ENCODE results near the gene AKAP13.
"Not testable (repeated sequence)": the region's sequence is repeated elsewhere in the genome, so short reads cannot be mapped to it uniquely, and the experiment has no call there.

AKAP13 gene

GRCh38 chr15:85430406-85431204 lies 50.2 kb downstream of the AKAP13 start:
- DNase-seq = no peak
- intact Hi-C loops (cut with DNase I) = no loop called here

GRCh38 chr15:85439996-85440395 lies 59.6 kb downstream of the AKAP13 start:
- intact Hi-C loops (cut with DNase I) = no loop called here
- no peak for DNase-seq

GRCh38 chr15:85440451-85440850 lies 60.0 kb downstream of the AKAP13 start:
- no peak for DNase-seq
- intact Hi-C loops (cut with DNase I) = no loop called here

- DNase-seq; intact Hi-C loops (cut with DNase I): not testable (repeated sequence)
Observed at GRCh38 chr15:85441854-85442253, 61.5 kb downstream of the AKAP13 start.

GRCh38 chr15:85443046-85443445 lies 62.6 kb downstream of the AKAP13 start:
- intact Hi-C loops (cut with DNase I) = no loop called here

GRCh38 chr15:85443593-85444087 lies 63.2 kb downstream of the AKAP13 start:
- no peak for DNase-seq
- intact Hi-C loops (cut with DNase I) = no loop called here

More at GRCh38 chr15:85443046-85443445, 62.6 kb downstream of the AKAP13 start:
- no peak for DNase-seq

- no peak for DNase-seq
- intact Hi-C loops (cut with DNase I) = no loop called here
Observed at GRCh38 chr15:85444122-85444745, 63.8 kb downstream of the AKAP13 start.

GRCh38 chr15:85445361-85445760 lies 65.0 kb downstream of the AKAP13 start:
- intact Hi-C loops (cut with DNase I) = no loop called here
- no peak for DNase-seq

GRCh38 chr15:85451099-85451700 lies 70.8 kb downstream of the AKAP13 start:
- intact Hi-C loops (cut with DNase I) = no loop called here
- DNase-seq = no peak

GRCh38 chr15:85452436-85452835 lies 72.0 kb downstream of the AKAP13 start:
- DNase-seq = no peak
- intact Hi-C loops (cut with DNase I) = no loop called here

GRCh38 chr15:85453144-85453872 lies 72.9 kb downstream of the AKAP13 start:
- peak in 1 of 10 donors; percentile 49 for DNase-seq
- intact Hi-C loops (cut with DNase I) = no loop called here

- intact Hi-C loops (cut with DNase I) = no loop called here
- DNase-seq = no peak
Observed at GRCh38 chr15:85454403-85454802, 74.0 kb downstream of the AKAP13 start.

- intact Hi-C loops (cut with DNase I) = no loop called here
- DNase-seq = no peak
Observed at GRCh38 chr15:85455891-85456290, 75.5 kb downstream of the AKAP13 start.

- intact Hi-C loops (cut with DNase I) = no loop called here
- DNase-seq = no peak
Observed at GRCh38 chr15:85456798-85457197, 76.4 kb downstream of the AKAP13 start.

GRCh38 chr15:85457392-85457968 lies 77.1 kb downstream of the AKAP13 start:
- DNase-seq = no peak
- intact Hi-C loops (cut with DNase I) = no loop called here

- intact Hi-C loops (cut with DNase I) = no loop called here
- no peak for DNase-seq
Observed at GRCh38 chr15:85458764-85459163, 78.4 kb downstream of the AKAP13 start.

GRCh38 chr15:85462029-85462428 lies 81.6 kb downstream of the AKAP13 start:
- intact Hi-C loops (cut with DNase I) = no loop called here

GRCh38 chr15:85463276-85463892 lies 83.0 kb downstream of the AKAP13 start:
- DNase-seq = no peak
- intact Hi-C loops (cut with DNase I) = no loop called here

More at GRCh38 chr15:85462029-85462428, 81.6 kb downstream of the AKAP13 start:
- no peak for DNase-seq

- DNase-seq = no peak
- intact Hi-C loops (cut with DNase I) = no loop called here
Observed at GRCh38 chr15:85463976-85464375, 83.6 kb downstream of the AKAP13 start.

- intact Hi-C loops (cut with DNase I) = no loop called here
Observed at GRCh38 chr15:85464471-85464870, 84.1 kb downstream of the AKAP13 start.

More at GRCh38 chr15:85464471-85464870, 84.1 kb downstream of the AKAP13 start:
- DNase-seq = no peak

Measured in posterior cingulate gyrus (tissue), 11 donors.